RCC 7860 (cell line): ENCODE data around the gene LMNTD2.
"Not testable (repeated sequence)": the region's sequence is repeated elsewhere in the genome, so short reads cannot be mapped to it uniquely, and the experiment has no call there.

Experiments
- DNase-seq: peaks from one replicate; pipeline ENCODE4 v3.0.0-alpha.2; 2015; ENCODE audit warnings: low spot score
- FAIRE-seq: peaks from 2 replicates; lab custom pipeline; 2012; peaks lifted over from hg19 to GRCh38; lab: Jason Lieb, UNC

LMNTD2 gene

DNA sequence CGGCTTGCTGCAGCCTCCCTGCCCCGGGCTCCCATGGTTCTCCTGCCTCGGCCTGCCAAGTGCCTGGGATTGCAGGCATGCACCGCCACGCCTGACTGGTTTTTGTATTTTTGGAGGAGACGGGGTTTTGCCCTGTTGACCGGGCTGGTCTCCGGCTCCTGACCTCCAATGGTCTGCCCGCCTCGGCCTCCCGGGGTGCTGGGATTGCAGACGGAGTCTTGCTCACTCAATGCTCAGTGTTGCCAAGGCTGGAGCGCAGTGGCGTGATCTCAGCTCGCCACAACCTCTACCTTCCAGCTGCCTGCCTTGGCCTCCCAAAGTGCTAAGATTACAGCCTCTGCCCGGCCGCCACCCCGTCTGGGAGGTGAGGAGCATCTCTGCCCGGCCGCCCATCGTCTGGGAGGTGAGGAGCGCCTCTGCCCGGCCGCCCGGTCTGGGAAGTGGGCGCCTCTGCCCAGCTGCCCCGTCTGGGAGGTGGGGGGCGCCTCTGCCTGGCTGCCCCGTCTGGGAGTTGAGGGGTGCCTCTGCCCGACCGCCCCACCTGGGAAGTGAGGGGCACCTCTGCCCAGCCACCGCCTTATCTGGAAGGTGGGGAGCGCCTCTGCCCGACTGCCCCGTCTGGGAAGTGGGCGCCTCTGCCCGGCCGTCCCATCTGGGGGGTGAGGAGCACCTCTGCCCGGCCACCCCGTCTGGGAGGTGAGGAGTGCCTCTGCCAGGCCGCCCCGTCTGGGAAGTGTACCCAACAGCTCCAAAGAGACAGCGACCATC is 43.4 kb downstream of the LMNTD2 start:
- not testable (repeated sequence) for DNase-seq

DNA sequence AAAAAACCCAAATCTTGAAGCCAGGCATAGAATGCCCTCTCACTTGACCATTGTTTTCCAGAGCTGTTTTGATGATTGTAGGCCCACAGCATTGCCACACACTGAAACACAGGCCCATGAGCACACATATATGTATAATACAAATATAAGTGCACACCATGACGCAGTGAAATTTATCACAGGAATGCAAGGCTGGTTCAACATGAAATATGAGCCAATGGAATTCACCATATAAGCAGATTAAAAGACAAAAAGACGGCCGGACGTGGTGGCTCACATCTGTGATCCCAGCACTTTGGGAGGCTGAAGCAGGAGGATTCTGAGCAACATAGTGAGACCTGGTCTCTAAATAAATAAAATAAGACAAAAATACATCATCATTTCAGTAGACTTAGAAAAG is 44.1 kb downstream of the LMNTD2 start:
- FAIRE-seq, result no peak

More for the DNA sequence above, 43.4 kb downstream of the LMNTD2 start:
- not testable (repeated sequence) for FAIRE-seq

DNA sequence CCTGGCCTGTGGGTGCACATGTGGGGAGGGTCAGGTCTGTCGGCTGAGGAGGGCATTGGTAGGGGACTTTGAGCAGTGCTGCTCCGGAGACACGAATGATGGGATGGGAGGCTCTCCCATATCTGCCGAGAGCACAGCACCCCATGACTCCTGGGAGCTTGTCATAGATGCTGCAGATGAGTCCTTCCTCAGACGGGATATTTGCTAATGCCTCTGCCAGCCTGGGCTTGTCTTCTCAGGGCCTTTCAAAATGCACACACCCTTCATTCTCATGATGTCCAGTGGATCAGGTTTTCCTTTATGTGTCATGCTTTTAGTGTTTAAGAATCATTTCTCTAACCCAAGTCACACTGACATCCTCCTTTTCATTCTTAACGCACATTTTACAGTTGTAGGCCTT is 45.4 kb downstream of the LMNTD2 start:
- FAIRE-seq (no peak), DNase-seq (no peak)

More for the DNA sequence above, 44.1 kb downstream of the LMNTD2 start:
- DNase-seq, result no peak

DNA sequence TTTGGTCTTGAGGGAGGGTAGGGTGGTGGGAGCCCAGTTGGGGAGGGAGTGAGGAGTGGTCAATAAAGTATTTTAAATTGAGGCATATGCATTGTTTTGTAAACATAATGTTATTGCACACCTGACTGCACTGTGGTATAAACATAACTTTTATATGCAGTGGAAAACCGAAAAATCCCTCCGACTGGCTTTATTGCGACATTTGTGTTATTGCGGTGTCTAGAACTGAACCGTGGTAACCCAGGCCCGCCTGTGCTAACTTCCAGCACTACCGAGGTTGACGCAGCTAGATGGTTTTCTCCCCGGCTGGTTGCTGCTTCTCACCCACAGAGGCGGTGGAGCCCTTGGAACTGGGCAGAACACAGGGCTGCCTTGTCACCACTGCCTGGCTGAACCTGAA is 45.9 kb downstream of the LMNTD2 start:
- DNase-seq, result no peak
- FAIRE-seq, result no peak

DNA sequence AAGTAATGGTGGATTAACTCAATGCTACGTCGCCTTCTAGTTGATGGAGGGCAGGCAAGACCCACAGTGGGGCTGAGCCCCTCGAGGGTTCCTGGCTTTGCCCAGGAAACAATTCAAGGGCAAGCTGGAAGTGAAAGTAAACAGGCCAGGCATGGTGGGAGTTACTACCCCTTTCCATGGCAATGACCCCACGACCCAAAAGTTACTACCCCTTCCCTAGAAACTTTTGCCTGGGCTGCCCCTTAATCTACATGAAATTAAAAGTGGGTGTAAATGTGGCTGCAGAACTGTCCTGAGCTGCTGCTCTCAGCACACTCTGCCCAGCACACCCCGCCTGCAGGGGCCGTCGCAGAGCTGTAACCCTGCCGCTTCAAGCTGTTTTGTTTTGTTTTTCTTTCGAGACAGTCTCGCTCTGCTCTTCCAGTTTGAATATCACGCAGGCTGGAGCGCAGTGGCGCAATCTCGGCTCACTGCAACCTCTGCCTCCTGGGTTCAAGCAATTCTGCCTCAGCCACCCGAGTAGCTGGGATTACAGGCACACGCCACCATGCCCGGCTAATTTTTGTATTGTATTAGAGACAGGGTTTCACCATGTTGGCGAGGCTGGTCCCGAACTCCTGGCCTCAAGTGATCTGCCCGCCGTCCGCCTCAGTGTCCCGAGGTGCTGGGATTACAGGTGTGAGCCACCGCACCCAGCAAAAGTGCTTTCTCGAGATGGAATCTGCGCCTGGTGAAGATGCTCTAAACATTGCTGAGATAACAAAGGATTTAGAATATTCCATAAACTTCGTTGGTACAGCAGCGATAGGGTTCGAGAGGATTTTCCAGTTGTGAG is 47.6 kb downstream of the LMNTD2 start:
- FAIRE-seq (no peak), DNase-seq (no peak)

DNA sequence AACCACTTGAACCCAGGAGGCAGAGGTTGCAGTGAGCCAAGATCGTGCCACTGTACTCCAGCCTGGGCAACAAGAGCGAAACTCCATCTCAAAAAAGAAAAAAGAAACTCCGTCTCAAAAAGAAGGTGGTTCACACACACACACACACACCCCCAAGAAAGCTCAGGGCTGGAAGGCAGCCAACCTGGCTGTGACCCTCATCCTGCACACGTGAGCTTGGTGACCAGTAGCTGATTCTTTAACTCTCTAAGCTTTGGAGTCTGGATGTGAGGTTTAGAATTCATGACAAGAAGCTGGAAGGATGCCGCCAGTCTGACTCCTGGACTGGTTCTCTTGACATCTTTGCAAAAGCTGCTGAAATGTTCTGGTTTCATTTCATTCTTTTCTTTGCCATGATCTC is 51.6 kb downstream of the LMNTD2 start:
- no peak for DNase-seq
- no peak for FAIRE-seq

DNA sequence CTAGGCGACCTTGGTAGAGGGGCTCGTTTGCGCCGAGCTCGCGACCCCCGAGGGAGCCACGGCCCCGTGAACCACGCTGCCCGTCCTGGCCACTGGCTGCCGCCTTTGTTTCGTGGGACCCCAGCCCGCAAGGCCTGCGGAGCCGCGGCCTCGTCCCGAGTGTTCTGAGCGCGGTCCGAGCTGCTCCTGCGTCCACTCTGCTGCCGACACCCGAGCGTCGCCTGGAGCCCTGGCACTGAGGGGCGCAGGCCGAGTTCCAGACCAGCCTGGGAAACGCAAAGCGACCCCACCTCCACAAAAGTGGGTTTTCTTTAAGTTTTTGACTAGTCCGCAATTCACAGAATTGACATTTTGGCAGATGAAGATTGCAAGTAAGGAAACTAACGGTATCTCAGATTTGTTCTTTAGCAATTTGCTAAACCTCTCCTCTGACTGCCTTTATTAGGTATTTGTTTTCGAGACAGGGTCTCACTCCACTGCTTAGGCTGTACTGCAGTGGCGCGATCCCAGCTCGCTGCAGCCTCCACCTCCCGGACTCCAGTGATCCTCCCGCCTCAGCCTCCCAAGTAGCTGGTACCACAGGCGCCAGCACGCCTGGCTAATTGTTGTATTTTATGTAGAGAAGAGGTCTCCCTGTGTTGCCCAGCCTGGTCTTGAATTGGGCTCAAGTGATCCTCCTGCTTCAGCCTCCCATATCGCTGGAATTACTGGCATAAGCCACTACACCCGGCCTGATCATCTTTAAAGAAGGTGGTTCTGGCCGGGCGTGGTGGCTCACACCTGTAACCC is 52.6 kb downstream of the LMNTD2 start:
- FAIRE-seq, result no peak
- no peak for DNase-seq

DNA sequence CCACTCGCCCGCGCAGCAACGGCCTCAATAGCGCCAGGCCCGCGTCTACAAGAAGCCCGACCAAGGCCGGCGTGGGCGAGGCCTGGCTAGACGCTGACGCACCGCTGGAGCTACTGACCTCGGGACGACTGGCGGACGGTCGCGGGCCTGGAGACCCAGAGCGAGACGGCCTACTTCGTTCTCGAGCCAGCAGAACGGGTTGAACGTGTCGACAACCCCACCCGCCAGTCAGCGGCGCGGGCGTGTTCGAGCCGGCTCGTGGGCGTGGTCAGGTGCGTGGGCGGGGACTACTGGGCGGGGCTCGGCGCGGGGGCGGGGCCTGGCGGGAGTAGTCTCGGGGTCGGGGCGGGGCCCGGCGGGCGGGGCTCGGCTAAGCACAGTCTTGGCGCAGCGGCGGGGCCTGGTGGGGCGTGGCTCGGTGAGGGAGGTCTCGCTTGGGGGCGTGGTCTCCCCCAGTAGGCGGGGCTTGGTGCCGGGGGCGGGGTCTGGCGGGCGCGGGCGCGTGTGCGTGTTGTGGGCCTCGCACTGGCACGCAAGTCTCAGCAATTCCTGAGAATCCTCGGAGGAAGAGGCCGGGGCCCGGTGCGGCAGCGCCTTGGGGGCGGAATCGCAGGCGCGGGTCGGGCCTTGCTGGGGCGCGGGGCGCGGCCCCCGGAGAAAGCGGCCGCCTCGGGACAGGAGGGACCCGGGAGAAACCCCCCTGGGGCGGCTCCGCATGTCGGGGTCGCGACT is 53.4 kb downstream of the LMNTD2 start, which contains the start of gene RNH1:
TSS of gene RNH1 (minus strand) at position 248 of the 732 bp plus-strand sequence. CDS start 5,080 bp downstream, outside the sequence.
- FAIRE-seq (no peak), DNase-seq (peak; percentile 84)

DNA sequence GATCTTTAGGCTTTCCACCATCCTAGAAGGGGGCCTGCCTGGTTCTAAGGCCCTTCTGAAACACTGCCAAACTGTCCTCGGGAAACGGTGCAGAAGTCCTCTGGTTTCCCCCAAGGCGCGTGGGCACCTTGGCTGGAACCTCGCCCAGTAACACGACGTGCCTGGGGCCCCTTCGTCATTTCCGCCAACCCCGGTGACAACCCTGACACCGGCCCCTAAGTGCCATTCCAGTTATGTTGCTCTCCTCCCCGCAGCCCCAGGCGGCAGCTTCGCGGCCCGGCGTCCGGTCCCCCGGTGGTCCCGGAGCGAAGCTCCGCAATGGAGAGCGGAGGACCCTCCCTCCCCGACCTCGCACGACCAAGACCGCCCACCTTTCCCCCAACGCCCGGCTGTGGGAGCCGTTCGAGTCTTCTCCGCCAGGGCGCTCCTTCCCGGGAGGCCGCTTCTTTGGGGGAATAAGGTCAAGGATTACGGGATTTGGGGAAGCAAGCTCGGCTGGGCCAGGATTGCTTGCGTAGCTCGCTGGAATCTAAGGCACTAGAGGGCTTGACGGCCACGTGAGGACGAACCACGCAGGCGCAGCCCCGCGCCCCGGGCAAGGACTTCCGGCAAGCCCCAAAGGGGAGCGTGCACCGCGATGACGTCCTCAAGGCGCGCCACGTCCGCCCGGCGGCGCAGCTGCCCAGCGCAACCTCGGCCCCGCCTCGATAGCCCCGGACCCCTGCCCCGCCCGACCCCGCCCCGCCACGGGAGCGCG is 54.1 kb downstream of the LMNTD2 start:
- FAIRE-seq (no peak), DNase-seq (peak; percentile 85)

DNA sequence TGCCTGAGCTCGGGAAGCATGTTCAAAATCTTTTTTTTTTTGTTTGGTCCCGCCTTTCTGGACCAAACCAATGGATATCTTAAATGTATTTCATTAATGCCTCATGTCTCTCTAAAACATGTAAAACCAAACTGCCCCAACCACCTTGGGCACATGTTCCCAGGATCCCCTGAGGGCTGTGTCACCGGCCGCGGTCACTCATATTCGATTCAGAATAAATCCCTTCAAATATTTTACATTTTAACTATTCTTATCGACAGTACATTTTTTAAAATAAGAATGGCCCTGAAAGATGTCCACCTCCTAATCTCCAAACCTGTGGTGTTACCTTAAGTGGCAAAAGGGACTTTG is 55.6 kb downstream of the LMNTD2 start:
- DNase-seq, result no peak
- FAIRE-seq, result no peak
